HepG2 (cell line): ENCODE data around the gene SDC1. TPM values are rescaled to one million over a fixed set of nuclear protein-coding genes. Genes with fewer than 3 reads are reported as not detected.

ENCODE experiments used
- ATAC-seq: fragments of 200-7000 bp; cut with Tn5 transposase; 3 replicates; pipeline ENCODE4 v1.9.1; 2020; ENCODE audit warnings: mild to moderate bottlenecking, moderate library complexity
- BruUV-seq: library from RNA; stranded (reverse); fragments of 400-500 nt; replicated peaks from 2 replicates; lab custom pipeline; 2021; lab: Mats Ljungman, UMichigan
- CTCF ChIA-PET: fragments of 300-600 bp; formaldehyde crosslinking; extraction: SDS; loops from one replicate; lab custom pipeline; 2021; ENCODE audit warnings: low total read pairs, inconsistent platforms, low intra/inter-chr PET ratio; lab: Yijun Ruan, JAX
- POLR2A ChIA-PET: fragments of 350-600 bp; sonication (Branson Sonifier 250); formaldehyde crosslinking; loops from one replicate; lab custom pipeline; 2020; ENCODE audit warnings: antibody characterized with exemption, inconsistent platforms; lab: Yijun Ruan, JAX
- DNase-seq: peaks from one replicate; pipeline ENCODE4 v3.0.0-alpha.2; 2015; ENCODE audit warnings: low spot score
- FAIRE-seq: peaks from 3 replicates; lab custom pipeline; 2011; peaks lifted over from hg19 to GRCh38; lab: Jason Lieb, UNC
- H2AFZ ChIP-seq: one replicate; pipeline ENCODE4 v1.6.1; 2011; ENCODE audit warnings: low read length, inconsistent platforms
- H3K27ac ChIP-seq: fragments of 300-600 bp; 3 replicates; pipeline ENCODE4 v1.8.0; 2011; ENCODE audit warnings: mixed run types, mild to moderate bottlenecking, mixed read lengths, low read length, inconsistent platforms; ENCODE audit not compliant: insufficient read depth; ENCODE audit errors: extremely low read length
- H3K27me3 ChIP-seq, 2 experiments: fragments of 200-600 bp in 1 of 2; 2 replicates in 1 of 2; 3 replicates in 1 of 2; pipeline versions ENCODE4 v1.6.0 to v1.8.0; 2011; ENCODE audit warnings: low read length in 2 of 2, mild to moderate bottlenecking in 2 of 2, moderate library complexity in 2 of 2, inconsistent platforms in 1 of 2; ENCODE audit not compliant: insufficient read depth in 2 of 2, control insufficient read depth in 1 of 2
- H3K36me3 ChIP-seq, 2 experiments: fragments of 200-600 bp in 1 of 2; replicated peaks in 1 of 2; 2 replicates in 1 of 2; 3 replicates in 1 of 2; pipeline versions ENCODE4 v1.5.1 to v1.8.0; 2011; ENCODE audit warnings: low read length in 2 of 2, inconsistent platforms in 1 of 2; ENCODE audit not compliant: insufficient read depth in 2 of 2, control insufficient read depth in 1 of 2
- H3K4me1 ChIP-seq: 2 replicates; pipeline ENCODE4 v1.5.1; 2012; ENCODE audit warnings: low read length, inconsistent platforms; ENCODE audit not compliant: insufficient read depth
- H3K4me2 ChIP-seq: 2 replicates; pipeline ENCODE4 v1.6.0; 2011; ENCODE audit warnings: low read depth, low read length, inconsistent platforms
- H3K4me3 ChIP-seq, 3 experiments: fragments of 200-600 bp in 1 of 3; sonication (generic), shearing (Covaris generic) in 1 of 3; replicated peaks in 1 of 3; 2 replicates each; pipeline ENCODE4 v1.5.1; 2011 to 2016; ENCODE audit warnings: low read length in 3 of 3, inconsistent platforms in 2 of 3, low read depth in 2 of 3, mild to moderate bottlenecking in 2 of 3, control low read depth in 1 of 3, mixed read lengths in 1 of 3; ENCODE audit not compliant: insufficient read depth in 1 of 3
- H3K79me2 ChIP-seq: one replicate; pipeline ENCODE4 v1.6.1; 2011; ENCODE audit warnings: low read length, inconsistent platforms; ENCODE audit not compliant: insufficient read depth
- H3K9ac ChIP-seq: 2 replicates; pipeline ENCODE4 v1.6.0; 2011; ENCODE audit warnings: mild to moderate bottlenecking, low read depth, low read length, inconsistent platforms; ENCODE audit not compliant: insufficient read depth
- H3K9me3 ChIP-seq: 2 replicates; pipeline ENCODE4 v1.5.1; 2012; ENCODE audit warnings: mild to moderate bottlenecking, low read length
- H4K20me1 ChIP-seq: 2 replicates; pipeline ENCODE4 v1.6.0; 2011; ENCODE audit warnings: inconsistent platforms, mild to moderate bottlenecking, low read length, moderate library complexity; ENCODE audit not compliant: insufficient read depth
- HOXA5 ChIP-seq: sonication (generic); formaldehyde crosslinking; IDR thresholded peaks from 2 replicates; pipeline ENCODE4 v1.4.0; 2020; ENCODE audit warnings: missing genetic modification reagents
- IKZF1 ChIP-seq: fragments of 450-650 bp; IDR thresholded peaks from 2 replicates; pipeline ENCODE4 v1.7.1; 2016
- MAFF ChIP-seq: IDR thresholded peaks from 2 replicates; pipeline ENCODE4 v1.6.1; 2011; ENCODE audit warnings: low read depth, low read length, improper control_type of control experiment
- MAFK ChIP-seq, 2 experiments: IDR thresholded peaks in 1 of 2; conservative IDR thresholded peaks in 1 of 2; 2 replicates each; pipeline ENCODE4 v1.6.1; 2011; ENCODE audit warnings: improper control_type of control experiment in 2 of 2, low read length in 2 of 2
- MXD1 ChIP-seq: sonication (generic); formaldehyde crosslinking; IDR thresholded peaks from 2 replicates; pipeline ENCODE4 v1.4.0; 2020; ENCODE audit warnings: mild to moderate bottlenecking, missing genetic modification reagents
- POLR2AphosphoS2 ChIP-seq: IDR thresholded peaks from 2 replicates; pipeline ENCODE4 v1.6.1; 2011; ENCODE audit warnings: low read depth, low read length, improper control_type of control experiment
- POLR2AphosphoS5 ChIP-seq: IDR thresholded peaks from 2 replicates; pipeline ENCODE4 v1.6.1; 2012; ENCODE audit warnings: low read depth, low read length
- ZHX2 ChIP-seq, 2 experiments: sonication (generic) in 1 of 2; formaldehyde crosslinking in 1 of 2; IDR thresholded peaks; 2 replicates each; pipeline versions ENCODE4 v1.6.1 to v1.9.0; 2014 to 2022; ENCODE audit warnings: antibody characterized with exemption in 1 of 2, borderline replicate concordance in 1 of 2, inconsistent platforms in 1 of 2, low read depth in 1 of 2, missing genetic modification reagents in 1 of 2
- ZNF101 ChIP-seq: sonication (generic); formaldehyde crosslinking; IDR thresholded peaks from 2 replicates; pipeline ENCODE4 v1.4.0; 2020; ENCODE audit warnings: mild to moderate bottlenecking, low read depth, missing genetic modification reagents, borderline replicate concordance
- ZNF547 ChIP-seq: sonication (generic); formaldehyde crosslinking; IDR thresholded peaks from 2 replicates; pipeline ENCODE4 v1.5.1; 2020; ENCODE audit warnings: mild to moderate bottlenecking, missing genetic modification reagents
- ZNF552 ChIP-seq: sonication (generic); formaldehyde crosslinking; IDR thresholded peaks from 2 replicates; pipeline ENCODE4 v1.9.0; 2022; ENCODE audit warnings: missing genetic modification reagents, mild to moderate bottlenecking, borderline replicate concordance
- ZNF747 ChIP-seq: sonication (generic); formaldehyde crosslinking; IDR thresholded peaks from 2 replicates; pipeline ENCODE4 v1.8.1; 2023; ENCODE audit warnings: missing genetic modification reagents, mild to moderate bottlenecking, borderline replicate concordance
- ZNF850 ChIP-seq: sonication (generic); formaldehyde crosslinking; conservative IDR thresholded peaks from 2 replicates; pipeline ENCODE4 v1.9.0; 2021; ENCODE audit warnings: mild to moderate bottlenecking, missing genetic modification reagents
- ZZZ3 ChIP-seq: sonication (generic); formaldehyde crosslinking; IDR thresholded peaks from 2 replicates; pipeline ENCODE4 v1.4.0; 2020; ENCODE audit warnings: missing genetic modification reagents, mild to moderate bottlenecking, borderline replicate concordance
- in situ Hi-C: cut with HindIII; loops from 2 replicates; pipeline ENCODE4 v1.10.0; 2017; ENCODE audit warnings: low pct_unique_long_range_greater_than_20kb; ENCODE audit not compliant: extremely low pct_ligation_motif_present
- intact Hi-C: fragments of 100-400 bp; cut with micrococcal nuclease; formaldehyde crosslinking; loops from one replicate; pipeline ENCODE4 v1.10.0; 2022; ENCODE audit not compliant: unreplicated experiment
- polyA plus RNA-seq, 8 experiments: library from polyadenylated mRNA; depleted of rRNA in 3 of 8; stranded (reverse) in 7 of 8; unstranded in 1 of 8; fragments of >200 nt; fragmentation: Illumina TruSeq in 4 of 8; extraction: Trizol in 4 of 8; gene quantifications; 2 replicates each; pipeline versions ENCODE4 v1.2.1 to v1.2.3, GENCODE V29; 2011 to 2016; ENCODE audit warnings: low read depth in 4 of 8, missing spikeins in 1 of 8, mixed read lengths in 1 of 8; ENCODE audit not compliant: insufficient read depth in 1 of 8
- total RNA-seq, 5 experiments: library from RNA; depleted of rRNA; stranded (reverse); fragments of >200 nt; fragmentation: Illumina TruSeq; extraction: Trizol; gene quantifications; 2 replicates each; pipeline ENCODE4 v1.2.3, GENCODE V29; 2016; ENCODE audit warnings: low read depth in 1 of 5
- TF ChIP-seq, protein P1 (sequence below): sonication (generic); formaldehyde crosslinking; IDR thresholded peaks from 2 replicates; pipeline ENCODE4 v1.4.0; 2020; ENCODE audit warnings: missing genetic modification reagents

Gene SDC1
- total and polyA plus RNA-seq, 2 of the 13 experiments (the other 11 are each of a cell fraction or from before 2014, with no cell fraction given) = 108 to 119 TPM

- TF ChIP-seq ZHX2 (IDR thresholded peaks at IDR 0.05; ENCODE audit: low read depth) = no peak
- no peak for TF ChIP-seq ZHX2 (CRISPR knock-in tag; IDR thresholded peaks at IDR 0.05; ENCODE audit: borderline replicate concordance)
- no peak for TF ChIP-seq MXD1 (CRISPR knock-in tag)
- no peak for TF ChIP-seq ZNF850
- no peak for TF ChIP-seq ZZZ3
Measured at GRCh38 chr2:20254731-20255130, 29.8 kb upstream of the SDC1 start (continued).

DNA sequence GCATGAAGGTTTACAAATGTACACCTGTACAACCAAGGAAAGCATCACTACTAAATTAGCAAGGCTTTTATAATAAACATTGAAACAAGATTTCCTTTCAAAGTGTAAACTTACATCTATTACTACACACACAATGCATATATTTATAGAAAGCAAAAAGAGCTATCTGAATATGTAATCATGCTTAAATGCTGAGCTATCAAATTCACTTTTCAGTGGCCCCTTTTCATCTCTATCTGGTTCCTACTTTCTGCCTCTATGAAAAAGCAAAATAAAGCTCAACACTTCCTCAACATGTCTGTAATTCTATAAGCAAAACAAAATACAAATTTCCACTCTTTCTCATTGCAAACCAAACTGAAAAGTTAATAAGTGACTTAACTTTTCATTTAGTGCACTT, 25.5 kb upstream of the SDC1 start:
- Histone ChIP-seq H3K9me3 (no peaks in the 10 kb centered on the region), H2AFZ (no peak overlapping the region), H3K4me1 (no peaks in the 10 kb centered on the region), H3K4me2 (no peak overlapping the region), H3K27me3 (no peaks in the 10 kb centered on the region), H3K79me2 (no peaks in the 10 kb centered on the region), H3K36me3 (peaks cover 14 to 51% of the 10 kb centered on the region in 2 experiments), H3K4me3 (no peak overlapping the region), H4K20me1 (no peaks in the 10 kb centered on the region), H3K27ac (no peak overlapping the region), H3K9ac (no peak overlapping the region)
- in situ Hi-C loops (no loop called here), intact Hi-C loops (no loop called here)
- FAIRE-seq (no peak), ATAC-seq (no peak), DNase-seq (no peak)
- CTCF ChIA-PET = no interaction called here
- POLR2A ChIA-PET = no interaction called here
- BruUV-seq = no TSS peak
- TF ChIP-seq MAFK (conservative IDR thresholded peaks at IDR 0.05 in 1 of 2, IDR thresholded peaks at IDR 0.05 in 1 of 2; ENCODE audit: low read length in 2 of 2) (peak; percentile 22 to 74; a peak in 3 of 4 replicates), IKZF1 (no peak), POLR2AphosphoS2 (0 out of 2 replicates have a peak, but pooled peaks have one; percentile 48), MAFF (peak; percentile 57), HOXA5 (no peak), ZNF552 (CRISPR knock-in tag) (no peak), ZNF101 (CRISPR knock-in tag) (no peak), ZNF547 (no peak), ZNF747 (CRISPR knock-in tag) (no peak), POLR2AphosphoS5 (0 out of 2 replicates have a peak, but pooled peaks have one; percentile 6)
- TF ChIP-seq, protein P1, sequence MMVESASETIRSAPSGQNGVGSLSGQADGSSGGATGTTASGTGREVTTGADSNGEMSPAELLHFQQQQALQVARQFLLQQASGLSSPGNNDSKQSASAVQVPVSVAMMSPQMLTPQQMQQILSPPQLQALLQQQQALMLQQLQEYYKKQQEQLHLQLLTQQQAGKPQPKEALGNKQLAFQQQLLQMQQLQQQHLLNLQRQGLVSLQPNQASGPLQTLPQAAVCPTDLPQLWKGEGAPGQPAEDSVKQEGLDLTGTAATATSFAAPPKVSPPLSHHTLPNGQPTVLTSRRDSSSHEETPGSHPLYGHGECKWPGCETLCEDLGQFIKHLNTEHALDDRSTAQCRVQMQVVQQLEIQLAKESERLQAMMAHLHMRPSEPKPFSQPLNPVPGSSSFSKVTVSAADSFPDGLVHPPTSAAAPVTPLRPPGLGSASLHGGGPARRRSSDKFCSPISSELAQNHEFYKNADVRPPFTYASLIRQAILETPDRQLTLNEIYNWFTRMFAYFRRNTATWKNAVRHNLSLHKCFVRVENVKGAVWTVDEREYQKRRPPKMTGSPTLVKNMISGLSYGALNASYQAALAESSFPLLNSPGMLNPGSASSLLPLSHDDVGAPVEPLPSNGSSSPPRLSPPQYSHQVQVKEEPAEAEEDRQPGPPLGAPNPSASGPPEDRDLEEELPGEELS = no peak
